Activated gamma-delta T cell treated with anti-CD3 and anti-CD28 coated beads, Interleukin-2, amount 50 U/mL, for 16 hours (primary cell): ENCODE results near the gene HEPN1.

Experiments
- DNase-seq: peaks from one replicate; pipeline ENCODE4 v3.0.0-alpha.2; 2020; ENCODE audit warnings: low read depth

HEPN1 gene

GRCh38 chr11:124884869-124885479 lies 34.1 kb upstream of the HEPN1 start:
- DNase-seq: no peak

GRCh38 chr11:124886476-124886875 lies 32.6 kb upstream of the HEPN1 start:
- no peak for DNase-seq

- DNase-seq: no peak
Measured at GRCh38 chr11:124886978-124887666, 31.9 kb upstream of the HEPN1 start.

GRCh38 chr11:124887667-124888013 lies 31.4 kb upstream of the HEPN1 start:
- DNase-seq: no peak

GRCh38 chr11:124889191-124890091 lies 29.6 kb upstream of the HEPN1 start:
- no peak for DNase-seq

GRCh38 chr11:124890151-124890550 lies 28.9 kb upstream of the HEPN1 start:
- DNase-seq: no peak

- DNase-seq: no peak
Measured at GRCh38 chr11:124890683-124891372, 28.2 kb upstream of the HEPN1 start.

GRCh38 chr11:124891373-124891861 lies 27.6 kb upstream of the HEPN1 start:
- no peak for DNase-seq

GRCh38 chr11:124892146-124892545 lies 26.9 kb upstream of the HEPN1 start:
- no peak for DNase-seq

GRCh38 chr11:124892750-124893454 lies 26.1 kb upstream of the HEPN1 start:
- no peak for DNase-seq

GRCh38 chr11:124893781-124894401 lies 25.2 kb upstream of the HEPN1 start:
- DNase-seq: no peak

GRCh38 chr11:124894606-124895430 lies 24.2 kb upstream of the HEPN1 start:
- DNase-seq: no peak

- no peak for DNase-seq
Measured at GRCh38 chr11:124895471-124895971, 23.5 kb upstream of the HEPN1 start.

- DNase-seq: no peak
Measured at GRCh38 chr11:124896071-124896750, 22.8 kb upstream of the HEPN1 start.

GRCh38 chr11:124896821-124897391 lies 22.1 kb upstream of the HEPN1 start:
- no peak for DNase-seq

- DNase-seq: no peak
Measured at GRCh38 chr11:124897674-124898262, 21.3 kb upstream of the HEPN1 start, which contains the start of gene ROBO4. TSS of gene ROBO4 (minus strand) at chr11:124897865. CDS start at chr11:124897795, 70 bp downstream.

- DNase-seq: no peak
Measured at GRCh38 chr11:124898263-124898680, 20.8 kb upstream of the HEPN1 start.

GRCh38 chr11:124898711-124899110 lies 20.3 kb upstream of the HEPN1 start:
- DNase-seq: no peak
